KOPT-K1 (cell line): ENCODE data around the gene CD2AP.

Experiments
- H3K27ac ChIP-seq: fragments of 200-600 bp; sonication (generic); 2 replicates; pipeline ENCODE4 v1.5.1; 2016; ENCODE audit warnings: antibody characterized with exemption, mild to moderate bottlenecking, low read depth, low read length; ENCODE audit not compliant: poor library complexity, severe bottlenecking
- H3K36me3 ChIP-seq: fragments of 200-600 bp; sonication (generic); 2 replicates; pipeline ENCODE4 v1.5.1; 2017; ENCODE audit warnings: antibody characterized with exemption, mild to moderate bottlenecking, low read length, moderate library complexity; ENCODE audit not compliant: insufficient read depth
- H3K9me3 ChIP-seq: fragments of 200-600 bp; sonication (generic); 2 replicates; pipeline ENCODE4 v1.5.1; 2017; ENCODE audit warnings: antibody characterized with exemption, low read length, mild to moderate bottlenecking; ENCODE audit not compliant: insufficient read depth, poor library complexity, severe bottlenecking

CD2AP gene

GRCh38 chr6:47453372-47453936, 24.1 kb upstream of the CD2AP start:
- H3K9me3 ChIP-seq, result no peaks in the 10 kb centered on the region
- no peaks in the 10 kb centered on the region for H3K36me3 ChIP-seq
- no peak overlapping the region for H3K27ac ChIP-seq

GRCh38 chr6:47454713-47455396, 22.7 kb upstream of the CD2AP start:
- H3K36me3 ChIP-seq, result no peaks in the 10 kb centered on the region
- no peak overlapping the region for H3K27ac ChIP-seq
- no peaks in the 10 kb centered on the region for H3K9me3 ChIP-seq

- Histone ChIP-seq H3K9me3 (no peaks in the 10 kb centered on the region), H3K36me3 (no peaks in the 10 kb centered on the region), H3K27ac (no peak overlapping the region)
Observed at GRCh38 chr6:47455533-47456209, 21.9 kb upstream of the CD2AP start.

DNA sequence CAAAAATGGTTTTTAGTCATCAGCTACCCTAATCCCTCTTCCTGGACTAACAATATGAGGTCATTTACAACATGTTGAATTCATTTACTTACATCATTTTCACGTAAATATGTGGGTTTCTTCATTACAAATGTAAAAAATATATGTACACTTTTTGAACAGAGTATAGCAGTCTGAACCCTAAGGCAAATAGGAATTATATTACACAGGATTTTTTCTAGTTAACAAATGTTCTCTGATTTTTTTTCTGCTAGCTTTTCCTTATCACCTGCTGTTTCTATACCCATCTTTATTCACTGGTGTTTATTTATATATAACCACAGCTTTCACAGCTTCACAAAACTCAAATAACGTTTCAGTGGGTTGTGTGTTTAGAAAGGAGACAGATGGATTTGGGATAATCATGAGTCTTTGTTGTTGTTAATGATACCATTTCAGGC, 21.0 kb upstream of the CD2AP start:
- Histone ChIP-seq H3K9me3 (no peaks in the 10 kb centered on the region), H3K27ac (no peak overlapping the region), H3K36me3 (no peaks in the 10 kb centered on the region)

DNA sequence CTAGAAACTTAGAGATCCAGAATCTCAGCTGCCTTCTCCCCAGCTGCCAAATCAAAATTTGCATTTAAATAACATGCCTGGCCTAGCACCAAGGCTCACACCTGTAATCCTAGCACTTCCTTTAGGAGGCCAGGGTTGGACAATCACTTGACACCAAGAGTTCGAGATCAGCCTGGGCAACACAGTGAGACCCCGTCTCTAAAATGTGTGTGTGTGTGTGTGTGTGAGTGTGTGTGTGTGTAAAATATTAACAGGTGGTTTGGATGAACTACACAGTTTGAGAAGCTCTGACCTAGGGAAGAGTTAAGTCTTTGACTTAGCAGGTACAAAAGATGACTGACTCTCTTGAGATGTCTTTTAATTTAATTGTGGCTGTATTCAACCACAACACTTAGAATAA, 20.2 kb upstream of the CD2AP start:
- H3K9me3 ChIP-seq, result no peaks in the 10 kb centered on the region

GRCh38 chr6:47464052-47464451, 13.5 kb upstream of the CD2AP start:
- Histone ChIP-seq H3K9me3 (no peaks in the 10 kb centered on the region), H3K36me3 (no peaks in the 10 kb centered on the region), H3K27ac (no peak overlapping the region)

More for the DNA sequence above, 20.2 kb upstream of the CD2AP start:
- no peaks in the 10 kb centered on the region for H3K36me3 ChIP-seq
- no peak overlapping the region for H3K27ac ChIP-seq

GRCh38 chr6:47465117-47465516, 12.5 kb upstream of the CD2AP start:
- H3K27ac ChIP-seq, result no peak overlapping the region
- H3K9me3 ChIP-seq, result no peaks in the 10 kb centered on the region
- H3K36me3 ChIP-seq, result no peaks in the 10 kb centered on the region

DNA sequence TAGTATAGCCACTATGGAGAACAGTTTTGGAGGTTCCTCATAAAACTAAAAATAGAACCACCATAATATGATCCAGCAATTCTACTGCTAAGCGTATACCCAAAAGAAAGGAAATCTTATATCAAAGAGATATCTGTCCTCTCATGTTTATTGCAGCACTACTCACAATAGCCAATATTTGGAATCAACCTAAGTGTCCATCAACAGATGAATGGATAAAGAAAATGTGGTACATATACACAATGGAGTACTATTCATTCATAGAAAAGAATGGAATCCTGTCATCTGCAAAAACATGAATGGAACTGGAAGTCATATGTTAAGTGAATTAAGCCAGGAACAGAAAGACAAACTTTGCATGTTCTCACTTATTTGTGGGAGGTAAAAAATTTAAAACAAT, 5.7 kb upstream of the CD2AP start:
- no peak overlapping the region for H3K27ac ChIP-seq
- no peaks in the 10 kb centered on the region for H3K9me3 ChIP-seq
- no peaks in the 10 kb centered on the region for H3K36me3 ChIP-seq

DNA sequence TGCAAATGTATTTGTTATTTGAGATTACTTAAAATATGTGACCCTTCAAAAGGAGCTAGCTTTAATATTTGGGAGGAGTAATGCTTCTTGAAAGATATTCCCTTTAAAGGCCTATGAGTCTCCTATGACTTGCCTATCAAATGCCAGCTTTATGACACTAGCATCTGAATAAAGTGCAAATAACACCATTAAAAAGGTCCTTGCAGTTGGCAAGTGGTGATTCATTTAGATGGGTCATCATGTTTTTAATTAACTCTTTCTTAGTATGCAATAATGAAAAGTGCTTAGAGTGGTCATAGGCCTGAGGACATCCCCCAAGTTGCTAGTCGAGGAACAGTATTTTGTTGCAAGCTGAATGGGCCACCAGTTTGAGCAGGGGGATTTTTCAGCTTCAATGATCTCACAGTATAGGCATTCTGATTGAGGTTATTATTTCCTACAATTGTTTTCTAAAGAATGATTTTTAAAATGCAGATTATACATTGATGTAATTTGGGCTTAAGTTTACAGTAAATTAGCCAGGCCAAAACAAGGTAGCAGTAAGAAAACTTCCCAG, 3.7 kb upstream of the CD2AP start:
- Histone ChIP-seq H3K36me3 (no peaks in the 10 kb centered on the region), H3K27ac (no peak overlapping the region), H3K9me3 (no peaks in the 10 kb centered on the region)

- Histone ChIP-seq H3K27ac (no peak overlapping the region), H3K36me3 (no peaks in the 10 kb centered on the region), H3K9me3 (no peaks in the 10 kb centered on the region)
Observed at GRCh38 chr6:47475319-47475816, 2.2 kb upstream of the CD2AP start.

GRCh38 chr6:47476781-47477496, 650 bp upstream of the CD2AP start:
- H3K27ac ChIP-seq, result peak overlapping the region; percentile 87
- H3K36me3 ChIP-seq, result no peaks in the 10 kb centered on the region
- no peaks in the 10 kb centered on the region for H3K9me3 ChIP-seq

DNA sequence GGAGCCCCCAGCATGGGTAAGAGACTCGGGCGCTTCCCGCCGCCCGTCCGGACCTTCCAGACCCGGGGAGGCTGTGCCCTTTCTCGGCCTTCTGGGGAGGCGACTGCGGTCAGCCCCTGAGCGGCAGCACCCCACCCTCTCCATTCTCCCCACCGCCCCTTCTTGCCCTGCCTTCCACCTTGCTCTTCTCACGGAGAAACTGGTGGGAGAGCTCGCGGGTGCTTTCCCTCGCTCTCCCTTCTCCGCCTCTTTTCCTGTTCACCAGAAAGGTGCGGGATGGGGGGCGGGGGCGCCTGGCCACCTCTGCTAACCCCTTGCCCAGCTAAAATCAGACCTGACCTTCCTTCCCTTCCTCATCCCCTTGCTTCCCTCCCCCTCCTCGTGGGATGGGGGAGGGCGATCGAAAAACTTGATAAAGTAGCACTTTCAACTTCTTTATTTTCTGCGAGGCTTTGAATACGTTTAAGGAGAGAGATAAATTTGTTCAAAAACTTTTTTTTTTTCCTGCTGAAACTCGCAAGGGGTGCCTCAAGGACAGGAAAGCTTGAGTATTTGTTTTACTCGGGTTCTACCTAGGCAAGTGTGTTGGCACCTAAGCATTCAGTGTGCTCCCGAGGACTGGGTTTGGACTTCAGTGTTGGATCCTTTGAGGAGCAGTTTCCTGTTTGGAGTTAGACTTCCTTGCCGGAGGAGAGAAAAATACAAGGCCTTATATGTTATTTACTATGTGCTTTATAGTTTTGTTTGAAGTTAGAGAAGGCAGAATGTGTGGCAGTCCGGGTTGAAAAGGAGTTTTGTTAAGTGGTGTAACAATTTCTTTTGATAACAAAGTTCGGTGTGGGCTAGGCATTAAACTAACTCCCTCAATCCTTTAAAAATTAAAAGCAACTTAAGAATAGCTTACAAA, 897 bp downstream of the CD2AP start:
- Histone ChIP-seq H3K9me3 (no peaks in the 10 kb centered on the region), H3K36me3 (no peaks in the 10 kb centered on the region), H3K27ac (peak overlapping the region; percentile 87)

GRCh38 chr6:47479140-47479508, 1.5 kb downstream of the CD2AP start:
- Histone ChIP-seq H3K9me3 (no peaks in the 10 kb centered on the region), H3K36me3 (no peaks in the 10 kb centered on the region), H3K27ac (peak overlapping the region; percentile 87)

DNA sequence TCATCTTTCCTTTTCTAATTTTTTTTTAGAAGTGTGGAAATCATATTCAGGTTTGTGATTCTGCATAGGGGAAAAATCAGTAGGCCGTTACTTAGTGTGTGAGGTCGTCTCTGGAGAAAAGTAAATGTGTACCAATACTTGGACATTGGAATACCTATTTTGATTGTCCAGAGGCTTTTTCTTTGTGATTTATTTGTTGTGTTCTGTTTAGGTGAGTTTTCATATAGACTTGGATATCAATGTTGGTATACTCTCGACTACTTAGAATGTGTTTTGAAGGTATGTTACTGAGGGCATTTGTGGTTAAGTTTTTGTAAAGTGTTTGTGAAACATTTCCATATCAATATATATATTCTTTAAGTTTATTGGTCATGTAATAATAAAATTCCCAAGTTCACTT, 2.3 kb downstream of the CD2AP start:
- Histone ChIP-seq H3K36me3 (no peaks in the 10 kb centered on the region), H3K9me3 (no peaks in the 10 kb centered on the region), H3K27ac (no peak overlapping the region)
